GM19438 (cell line): ENCODE results near the gene MYO3B.
"Not testable (repeated sequence)": the region's sequence is repeated elsewhere in the genome, so short reads cannot be mapped to it uniquely, and the experiment has no call there.

Source experiments
- ATAC-seq: cut with Tn5 transposase; IDR thresholded peaks from one replicate; pipeline ENCODE4 v1.9.1; 2021; ENCODE audit warnings: low read depth; ENCODE audit not compliant: unreplicated experiment

Gene MYO3B

GRCh38 chr2:170455617-170456426, 277.9 kb downstream of the MYO3B start:
- peak; percentile 77 for ATAC-seq

- no peak for ATAC-seq
Observed at GRCh38 chr2:170456914-170457313, 279.0 kb downstream of the MYO3B start.

GRCh38 chr2:170457742-170458141, 279.8 kb downstream of the MYO3B start:
- ATAC-seq, result no peak

GRCh38 chr2:170461889-170462288, 283.9 kb downstream of the MYO3B start:
- ATAC-seq, result no peak

GRCh38 chr2:170462433-170463205, 284.7 kb downstream of the MYO3B start:
- no peak for ATAC-seq

- ATAC-seq, result no peak
Observed at GRCh38 chr2:170463206-170463537, 285.2 kb downstream of the MYO3B start.

GRCh38 chr2:170464268-170464667, 286.3 kb downstream of the MYO3B start:
- no peak for ATAC-seq

- no peak for ATAC-seq
Observed at GRCh38 chr2:170465241-170465640, 287.3 kb downstream of the MYO3B start.

GRCh38 chr2:170466632-170467031, 288.7 kb downstream of the MYO3B start:
- ATAC-seq, result no peak

- no peak for ATAC-seq
Observed at GRCh38 chr2:170467568-170468422, 289.8 kb downstream of the MYO3B start.

GRCh38 chr2:170468557-170468956, 290.6 kb downstream of the MYO3B start:
- no peak for ATAC-seq

- not testable (repeated sequence) for ATAC-seq
Observed at GRCh38 chr2:170472498-170472897, 294.6 kb downstream of the MYO3B start.

GRCh38 chr2:170475878-170476277, 297.9 kb downstream of the MYO3B start:
- ATAC-seq, result no peak

GRCh38 chr2:170477630-170478029, 299.7 kb downstream of the MYO3B start:
- ATAC-seq, result no peak

GRCh38 chr2:170481201-170481600, 303.3 kb downstream of the MYO3B start:
- no peak for ATAC-seq

- ATAC-seq, result no peak
Observed at GRCh38 chr2:170484552-170484951, 306.6 kb downstream of the MYO3B start.

GRCh38 chr2:170485254-170486026, 307.5 kb downstream of the MYO3B start:
- ATAC-seq, result no peak

GRCh38 chr2:170486730-170487129, 308.8 kb downstream of the MYO3B start:
- no peak for ATAC-seq

- ATAC-seq, result no peak
Observed at GRCh38 chr2:170488807-170489206, 310.9 kb downstream of the MYO3B start.

- ATAC-seq, result no peak
Observed at GRCh38 chr2:170492010-170492409, 314.1 kb downstream of the MYO3B start.
